Skin of body (tissue), 2 donors: Measurements from ENCODE around the gene NMT2. TPM values are rescaled to one million over a fixed set of nuclear protein-coding genes. Genes with fewer than 3 reads are reported as not detected.

Experiments used
- DNase-seq: peaks from one replicate; lab custom pipeline; 2025; lab: John Stamatoyannopoulos, UW
- total RNA-seq: library from RNA; depleted of rRNA; stranded (reverse); fragments of >200 nt; gene quantifications from one replicate; pipeline ENCODE4 v1.2.3, GENCODE V29; 2014

The NMT2 gene
- total RNA-seq, 1 donor from 2014 or later: 22.0 TPM

DNA sequence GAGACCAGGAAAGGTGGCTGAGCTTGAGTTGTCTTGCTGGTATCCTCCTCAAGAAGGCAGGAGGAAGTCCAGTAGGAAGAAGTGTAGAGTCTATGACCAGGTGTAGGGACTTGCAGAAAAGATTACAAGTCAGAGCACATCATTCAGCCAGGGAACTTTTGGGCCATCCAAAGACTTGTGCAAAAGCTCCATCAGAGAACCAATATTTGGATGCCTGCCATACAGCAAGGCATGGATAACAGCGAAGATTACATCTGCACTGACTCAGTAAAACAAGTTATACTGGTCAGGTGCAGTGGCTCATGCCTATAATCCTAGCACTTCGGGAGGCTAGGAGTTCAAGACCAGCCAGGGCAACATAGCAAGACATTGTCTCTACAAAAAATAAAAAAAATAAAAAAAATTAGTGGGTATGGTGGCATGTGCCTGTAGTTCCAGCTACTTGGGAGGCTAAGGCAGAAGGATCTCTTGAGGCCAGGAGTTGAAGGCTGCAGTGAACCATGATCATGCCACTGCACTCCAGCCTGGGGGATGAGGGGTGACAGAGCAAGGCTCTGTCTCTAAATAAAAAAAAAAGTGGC is 13.2 kb upstream of the NMT2 start:
- no peak for DNase-seq

DNA sequence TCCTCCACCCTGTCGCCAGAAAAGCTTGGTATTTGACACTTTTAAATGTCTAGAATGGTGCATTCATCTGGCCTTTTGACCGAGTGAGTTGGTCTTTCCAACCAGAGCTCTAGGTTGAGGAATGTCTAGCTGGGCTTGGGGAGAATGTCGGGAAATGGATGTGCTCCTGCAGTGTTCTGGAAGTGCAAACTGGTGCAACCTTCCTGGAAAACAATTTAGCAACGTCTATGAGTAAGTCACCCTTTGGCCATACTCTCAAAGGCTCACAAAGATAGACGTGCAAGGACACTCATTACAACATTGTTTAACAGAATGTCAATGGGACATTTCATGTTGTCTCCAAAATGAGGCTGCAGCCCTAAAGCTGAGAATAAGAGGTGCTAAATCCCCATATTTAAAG is 12.2 kb upstream of the NMT2 start:
- DNase-seq: no peak

DNA sequence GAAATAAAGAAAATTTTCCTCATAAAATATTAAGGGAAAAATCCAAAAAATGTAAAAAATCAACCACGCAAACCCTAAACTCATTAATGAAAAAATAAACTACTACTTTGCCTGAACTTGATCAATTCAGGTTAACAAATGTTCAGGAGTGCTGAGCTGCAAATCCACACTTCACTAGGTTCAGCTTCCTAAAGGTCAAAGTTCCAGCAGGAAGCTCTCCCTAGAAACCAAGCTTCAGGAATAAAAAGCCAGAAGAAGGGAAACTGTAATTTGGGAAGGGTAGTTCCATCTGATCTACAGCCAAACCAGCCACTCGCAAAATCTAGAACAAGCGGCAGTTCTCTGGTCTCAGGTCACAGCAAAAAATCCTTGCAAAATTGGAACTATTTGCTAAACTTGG is 7.8 kb upstream of the NMT2 start:
- DNase-seq: no peak

DNA sequence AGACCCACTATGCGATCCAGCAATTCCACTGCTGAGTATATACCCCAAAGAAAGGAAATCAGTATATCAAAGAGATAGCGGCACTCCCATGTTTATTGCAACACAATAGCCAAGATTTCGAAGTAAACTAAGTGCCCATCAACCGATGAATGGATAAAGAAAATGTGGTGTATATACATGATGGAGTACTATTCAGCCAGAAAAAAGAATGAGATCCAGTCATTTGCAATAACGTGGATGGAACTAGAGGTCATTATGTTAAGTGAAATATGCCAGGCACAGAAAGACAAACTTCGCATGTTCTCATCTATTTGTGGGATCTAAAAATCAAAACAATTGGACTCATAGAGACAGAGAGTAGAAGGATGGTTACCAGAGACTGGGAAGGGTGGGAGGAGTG is 7.1 kb upstream of the NMT2 start:
- no peak for DNase-seq

DNA sequence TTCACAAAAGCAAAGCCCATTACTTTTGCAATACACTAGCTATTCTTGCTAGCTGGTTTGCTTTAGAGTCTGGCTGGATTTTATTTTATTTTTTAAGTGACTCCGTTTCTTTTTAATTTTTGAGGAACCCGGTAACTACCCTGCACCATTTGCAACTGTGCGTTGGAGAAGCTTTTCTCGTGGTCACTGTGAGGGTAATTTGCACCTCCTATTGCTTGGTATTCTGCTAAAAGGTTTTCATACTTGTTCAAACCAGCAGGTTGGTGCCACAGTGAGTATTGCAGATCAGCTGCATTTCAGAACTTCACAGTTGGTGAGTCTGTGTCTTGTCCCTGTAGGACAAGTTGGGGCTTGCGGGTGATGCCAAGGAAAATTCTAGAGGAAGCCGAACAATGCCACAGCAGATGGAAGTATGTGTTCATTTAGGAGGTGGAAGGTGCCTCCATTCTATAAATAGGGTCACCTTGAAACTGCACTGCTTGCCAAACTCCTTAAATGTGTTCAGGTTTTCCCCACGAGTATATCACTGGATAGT is 3.9 kb upstream of the NMT2 start:
- DNase-seq: no peak

DNA sequence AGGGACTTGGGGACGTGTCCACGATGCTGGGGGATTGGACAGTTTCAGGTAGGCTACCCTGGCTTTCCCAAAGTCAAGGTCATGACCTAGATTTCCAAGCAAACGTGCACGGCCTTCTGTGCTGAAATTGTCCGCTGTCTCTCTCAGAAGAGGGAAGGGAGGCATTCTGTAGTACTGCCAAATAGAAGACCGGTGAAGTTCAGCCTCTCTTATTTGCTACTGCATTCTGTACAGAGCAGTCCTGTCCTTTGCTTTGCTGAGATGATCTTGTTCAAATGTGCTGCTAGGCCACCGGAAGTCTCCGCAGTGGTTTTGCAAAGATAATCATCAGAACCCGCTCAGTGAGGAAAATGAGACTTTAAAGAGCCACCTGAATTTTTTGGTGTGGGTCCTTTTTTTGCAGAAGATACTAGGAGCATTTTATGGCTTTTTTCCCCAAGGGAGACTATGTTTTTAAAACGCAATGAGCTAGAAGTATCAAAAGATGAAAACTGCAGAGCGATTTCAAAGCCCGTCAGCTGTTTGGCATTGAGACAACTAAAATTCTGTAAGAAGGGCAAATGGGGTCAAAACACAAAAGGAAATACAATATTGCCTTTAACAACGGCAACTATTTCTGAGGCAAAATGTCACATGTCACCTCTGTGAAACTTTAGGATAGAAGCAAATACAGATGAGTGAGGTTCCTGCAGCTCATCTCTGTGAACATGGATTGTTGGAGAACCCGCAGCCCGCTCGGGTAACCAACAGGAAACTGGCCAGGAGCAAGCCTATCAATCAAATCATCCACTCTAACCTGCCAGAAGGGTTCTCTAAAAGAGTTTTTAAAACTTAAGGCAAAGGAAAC is 1.3 kb upstream of the NMT2 start:
- DNase-seq: peak; percentile 19

DNA sequence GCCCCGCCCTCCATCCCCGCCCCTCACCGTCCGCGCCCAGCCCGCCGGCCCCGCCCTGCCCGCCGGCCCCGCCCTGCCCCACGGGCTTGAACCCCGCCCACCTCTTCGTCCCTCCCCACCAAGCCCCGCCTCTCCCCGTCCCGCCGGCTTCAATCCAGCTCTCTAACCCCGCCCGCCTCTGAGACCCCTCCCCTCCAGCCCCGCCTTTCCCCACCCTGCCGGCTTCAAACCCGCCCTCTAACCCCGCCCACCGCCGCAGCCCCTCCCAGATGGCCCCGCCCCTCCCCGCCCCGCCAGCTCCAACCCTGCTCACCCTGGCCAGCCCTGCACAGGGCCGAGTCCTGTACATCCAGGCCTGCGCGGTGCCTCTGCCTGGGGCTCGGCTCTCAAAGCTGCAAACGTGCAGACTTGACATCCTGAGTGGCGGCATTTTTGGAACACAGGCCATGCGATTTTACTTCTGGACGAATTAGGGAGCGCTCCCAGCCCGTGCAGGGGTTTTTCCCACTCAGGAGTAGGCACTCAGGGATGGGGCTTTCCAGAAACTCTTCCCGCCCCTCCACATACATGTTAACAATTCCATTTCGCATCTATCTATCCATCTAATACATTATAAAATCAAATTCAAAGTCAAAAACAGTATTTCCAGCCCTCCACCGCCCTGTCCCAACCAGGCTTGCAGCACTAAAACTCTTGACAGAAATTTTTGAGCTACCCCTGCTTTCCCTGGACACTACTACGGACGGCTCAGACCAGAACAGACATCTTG is 477 bp upstream of the NMT2 start:
- peak; percentile 96 for DNase-seq

DNA sequence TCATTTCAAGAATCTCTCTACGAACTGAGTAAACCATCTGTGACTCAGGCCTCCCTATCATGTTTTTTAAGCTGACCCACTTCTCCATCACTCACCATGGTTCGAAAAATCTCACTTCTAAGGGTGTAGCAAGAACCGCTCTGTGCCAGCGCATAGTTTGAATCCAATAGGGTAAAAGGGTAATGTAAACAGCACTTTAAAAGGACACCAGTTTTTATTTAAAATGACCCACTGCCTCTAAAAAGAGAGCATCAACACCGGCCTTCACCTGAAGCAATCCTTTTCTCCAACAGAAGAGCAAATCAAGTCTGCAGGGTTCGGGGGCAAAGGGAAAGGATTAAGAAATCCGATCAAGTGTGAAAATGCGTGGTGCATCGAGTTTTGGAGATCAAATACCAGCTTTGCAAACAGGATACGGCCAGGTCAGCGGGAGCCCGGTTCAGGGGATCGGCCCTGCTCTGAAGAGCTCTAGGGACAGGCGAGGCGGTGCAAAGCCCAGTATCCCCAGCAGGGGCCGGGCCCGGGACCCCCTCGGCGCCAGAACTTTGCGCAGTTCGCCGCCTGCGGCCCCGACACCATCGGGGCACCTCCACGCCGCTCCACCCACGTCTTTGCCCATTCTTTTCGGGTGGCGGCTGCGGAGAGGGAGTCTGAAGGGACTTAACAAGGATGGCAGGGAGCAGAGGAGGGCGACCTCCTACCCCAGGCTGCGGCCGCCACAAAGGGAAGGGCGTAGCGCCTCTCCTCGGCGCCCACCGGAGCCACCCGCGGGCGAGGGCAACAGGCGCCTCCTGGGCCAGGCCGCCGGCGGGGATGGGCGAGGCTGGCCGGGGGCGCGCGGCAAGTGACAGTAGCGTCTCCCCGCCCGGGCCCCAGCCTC is 842 bp downstream of the NMT2 start:
- DNase-seq: peak; percentile 50

DNA sequence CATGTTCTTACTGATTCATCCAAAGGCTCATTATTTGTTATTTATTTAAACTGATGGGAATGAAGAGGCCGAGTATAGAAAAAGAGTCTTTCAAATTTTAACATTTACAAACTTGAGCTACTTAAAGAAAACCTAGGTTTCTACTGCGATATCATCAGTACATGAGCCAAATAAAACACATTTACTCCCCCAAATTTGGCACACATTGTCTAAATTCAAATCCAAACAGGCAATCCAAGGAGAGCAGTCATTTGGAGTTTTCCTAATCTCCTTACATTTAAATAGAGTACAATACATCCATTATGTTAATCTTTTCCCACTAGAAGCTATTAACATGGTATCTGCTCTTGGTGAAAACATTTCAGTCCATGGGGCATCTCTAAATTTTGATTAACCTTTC is 2.2 kb downstream of the NMT2 start:
- DNase-seq: no peak

DNA sequence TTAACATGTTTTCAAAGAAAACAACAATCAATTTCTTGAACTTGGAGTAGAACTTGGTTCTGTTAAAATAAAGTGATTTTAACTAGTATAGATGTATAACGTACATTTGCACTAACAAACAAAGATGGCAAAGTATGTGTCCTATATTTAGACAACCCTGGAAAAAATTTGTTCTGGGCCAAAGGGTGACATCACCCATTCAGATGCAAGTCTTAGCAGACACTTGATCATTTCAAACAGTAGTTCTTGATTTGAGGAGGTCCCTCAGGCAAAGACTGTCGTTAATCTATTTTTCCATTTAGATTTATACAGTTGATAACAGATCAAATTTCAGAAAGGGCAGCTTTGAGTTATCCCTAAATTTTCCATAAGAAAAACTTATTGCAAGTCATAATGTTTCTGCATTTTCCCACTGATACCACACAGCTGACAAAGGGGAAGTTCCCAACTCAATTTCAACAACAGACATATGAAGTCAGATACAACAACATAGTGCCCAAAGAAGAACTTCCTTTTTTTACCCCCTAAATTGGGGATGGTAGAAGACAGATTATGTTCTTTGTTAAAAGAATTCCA is 5.2 kb downstream of the NMT2 start:
- DNase-seq: no peak

DNA sequence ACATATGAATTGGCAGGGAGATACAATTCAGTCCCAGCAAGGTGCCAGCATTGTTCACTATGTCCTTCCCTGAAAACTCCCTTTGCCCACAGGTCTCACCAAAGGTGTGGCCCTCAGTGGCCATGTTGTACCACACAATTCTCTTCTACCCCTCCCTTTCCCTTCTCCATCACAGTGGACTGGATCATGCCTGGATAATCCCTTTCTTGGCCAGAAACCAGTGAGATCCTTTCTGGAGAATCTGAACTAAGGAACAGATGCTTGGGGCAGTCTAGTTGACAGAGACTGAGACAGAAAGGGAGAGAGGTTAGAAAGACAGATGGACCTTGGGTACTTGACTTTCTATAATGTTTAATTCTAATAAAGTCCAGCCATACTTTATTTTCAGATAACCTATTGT is 9.5 kb downstream of the NMT2 start:
- DNase-seq: no peak

DNA sequence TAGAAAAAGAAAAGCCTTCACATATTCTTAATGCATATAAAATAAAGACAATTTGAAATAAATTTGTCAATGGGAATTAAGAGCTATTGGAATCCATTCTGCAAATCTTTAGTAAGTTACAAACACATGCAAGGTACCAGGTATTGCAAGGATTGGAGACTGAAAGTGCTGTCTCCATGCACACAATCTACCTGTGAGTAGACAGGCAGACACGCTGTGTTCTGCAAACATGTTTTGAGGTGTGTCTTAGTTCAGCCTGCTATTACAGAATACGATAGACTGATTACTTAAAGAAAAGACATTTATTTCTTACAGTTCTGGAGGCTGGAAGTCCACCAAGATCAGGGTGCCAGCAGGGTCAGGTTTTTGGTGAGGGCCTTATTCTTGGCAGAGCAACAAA is 10.0 kb downstream of the NMT2 start:
- no peak for DNase-seq

DNA sequence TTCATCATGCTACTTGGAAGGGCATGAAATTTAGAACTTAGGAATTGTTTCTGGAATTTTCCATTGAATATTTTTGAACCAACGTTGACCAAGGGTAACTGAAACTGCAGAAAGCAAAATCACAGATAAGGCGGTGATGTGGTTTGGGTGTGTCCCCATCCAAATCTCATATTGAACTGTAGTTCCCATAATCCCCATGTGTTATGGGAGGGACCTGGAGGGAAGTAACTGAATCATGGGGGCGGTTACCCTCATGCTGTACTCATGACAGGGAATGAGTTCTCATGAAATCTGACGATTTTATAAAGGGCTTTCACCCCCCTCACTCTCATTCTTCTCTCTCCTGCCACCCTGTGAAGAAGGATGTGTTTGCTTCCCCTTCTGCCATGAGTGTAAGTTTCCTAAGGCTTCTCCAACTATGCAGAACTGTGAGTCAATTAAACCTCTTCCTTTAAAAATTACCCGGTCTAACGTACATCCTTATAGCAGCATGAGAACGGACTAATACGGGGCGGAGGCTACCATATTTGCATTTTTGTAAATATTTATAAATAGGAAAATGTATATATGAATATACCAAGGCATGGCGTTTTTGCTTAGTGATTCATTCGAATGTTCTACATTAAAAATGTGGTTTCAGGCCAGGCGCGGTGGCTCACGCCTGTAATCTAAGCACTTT is 12.4 kb downstream of the NMT2 start:
- no peak for DNase-seq

DNA sequence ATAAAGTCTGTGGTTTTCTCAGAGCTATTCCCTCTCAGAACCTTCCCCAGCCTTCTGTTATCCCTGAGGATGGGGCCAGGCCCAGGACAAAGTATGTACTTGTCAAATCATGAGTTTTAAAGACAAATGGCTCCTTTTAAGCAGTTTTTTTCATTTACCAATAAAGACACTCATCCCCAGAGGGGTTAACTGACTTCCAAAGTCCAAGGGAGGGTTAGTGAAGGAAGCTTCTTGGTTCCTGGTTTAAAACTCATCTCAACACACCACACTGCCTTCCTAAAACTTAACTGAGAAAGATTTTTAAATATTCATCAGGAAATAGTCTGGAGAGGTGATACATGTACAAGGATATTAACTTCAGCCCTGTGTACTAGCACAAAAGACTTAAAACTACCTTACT is 15.9 kb downstream of the NMT2 start:
- DNase-seq: no peak

DNA sequence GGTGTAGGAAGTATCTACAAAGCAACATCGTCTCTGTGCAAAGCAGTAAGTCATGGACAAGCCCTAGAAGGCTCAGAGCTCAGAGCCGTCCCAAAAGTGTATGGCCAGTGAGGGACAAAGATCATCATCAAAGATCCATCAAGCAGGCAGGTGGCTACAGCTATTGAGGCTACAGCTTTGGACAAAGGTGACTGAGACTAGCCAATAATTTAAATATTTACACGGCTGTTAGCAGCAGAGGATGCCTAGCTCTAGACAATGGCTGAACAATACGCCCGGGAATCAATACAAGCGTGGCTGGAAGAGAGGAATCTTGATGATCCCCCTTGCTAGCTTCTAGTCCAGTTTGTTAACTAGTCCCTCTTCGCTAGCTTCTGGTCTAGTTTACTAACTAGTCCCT is 17.9 kb downstream of the NMT2 start:
- no peak for DNase-seq

DNA sequence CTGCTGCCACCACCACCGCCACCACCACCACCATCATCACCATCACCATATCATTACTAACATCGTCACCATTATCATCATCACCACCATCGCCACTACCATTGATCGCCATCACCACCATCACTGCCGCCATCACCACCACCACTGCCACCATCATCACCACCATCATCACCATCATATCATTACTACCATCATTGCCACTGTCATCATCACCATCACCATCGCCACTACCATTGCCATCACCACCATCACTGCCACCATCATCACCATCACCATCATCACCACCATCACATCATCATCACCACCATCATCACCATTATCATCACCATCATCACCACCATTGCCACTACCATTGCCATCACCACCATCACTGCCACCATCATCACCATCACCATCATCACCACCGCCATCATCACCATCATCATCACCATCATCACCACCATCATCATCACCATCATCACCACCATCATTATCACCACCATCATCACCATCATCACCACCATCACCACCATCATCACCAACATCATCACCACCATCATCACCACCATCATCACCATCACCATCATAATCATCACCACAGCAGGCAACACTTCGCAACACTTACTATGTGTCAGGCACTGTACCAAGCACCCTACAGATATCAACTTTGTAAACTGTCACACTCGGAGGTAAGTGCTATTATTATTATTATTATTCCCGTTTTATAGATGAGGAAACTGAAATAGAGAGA is 19.3 kb downstream of the NMT2 start:
- no peak for DNase-seq

DNA sequence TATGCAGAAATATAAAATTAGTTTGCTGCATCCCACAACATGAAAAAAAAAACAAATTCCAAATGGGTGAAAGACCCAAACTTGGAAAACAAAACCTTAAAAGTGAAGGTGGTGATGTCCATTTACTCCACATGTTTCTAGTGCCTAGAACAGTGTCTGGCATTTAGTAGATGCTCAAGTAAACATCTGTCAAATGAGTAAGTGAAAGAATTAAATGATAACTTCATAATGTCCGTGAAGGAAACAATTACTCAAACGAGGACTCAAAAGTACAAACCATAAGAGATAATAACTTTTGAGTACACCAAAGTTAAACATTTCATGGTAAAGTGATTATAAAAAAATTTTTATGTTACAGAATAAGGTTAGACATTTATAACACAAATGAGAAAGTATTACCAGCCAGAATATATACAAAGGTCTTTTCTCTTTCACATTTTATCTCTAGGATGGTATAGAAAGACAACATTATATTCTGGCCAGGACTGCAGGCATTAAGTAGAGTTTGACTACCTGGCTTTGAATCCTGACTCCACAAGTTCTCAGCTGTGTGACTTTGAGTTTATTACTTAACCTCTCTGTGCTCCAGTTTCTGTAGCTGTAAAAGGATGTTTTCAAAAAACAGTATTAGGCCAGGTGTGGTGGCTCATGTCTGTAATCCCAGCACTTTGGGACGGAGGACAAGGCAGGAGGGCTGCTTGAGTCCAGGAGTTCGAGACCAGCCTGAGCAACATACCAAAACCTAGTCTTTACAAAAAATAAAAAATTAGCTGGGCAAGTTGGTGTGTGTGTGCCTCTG is 20.7 kb downstream of the NMT2 start:
- DNase-seq: no peak

DNA sequence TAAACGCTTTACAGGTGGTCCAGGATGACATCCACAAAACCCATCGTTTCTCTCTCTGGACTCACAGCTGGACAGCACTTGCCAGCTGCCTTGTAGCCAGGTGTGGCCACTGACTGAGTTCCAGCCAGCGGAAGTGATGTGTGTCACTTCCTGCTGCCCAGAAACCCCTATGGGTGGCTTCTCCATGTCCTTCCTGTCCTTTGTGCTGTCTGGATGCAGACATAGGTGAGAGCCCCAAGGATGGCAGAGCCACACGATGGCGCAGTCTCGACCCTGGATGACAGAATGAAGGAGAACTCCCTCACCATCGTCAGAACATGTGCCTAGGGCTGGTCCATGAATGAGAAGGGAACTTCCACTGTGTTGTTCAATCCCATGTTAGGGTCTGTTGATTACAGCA is 22.1 kb downstream of the NMT2 start:
- DNase-seq: no peak

DNA sequence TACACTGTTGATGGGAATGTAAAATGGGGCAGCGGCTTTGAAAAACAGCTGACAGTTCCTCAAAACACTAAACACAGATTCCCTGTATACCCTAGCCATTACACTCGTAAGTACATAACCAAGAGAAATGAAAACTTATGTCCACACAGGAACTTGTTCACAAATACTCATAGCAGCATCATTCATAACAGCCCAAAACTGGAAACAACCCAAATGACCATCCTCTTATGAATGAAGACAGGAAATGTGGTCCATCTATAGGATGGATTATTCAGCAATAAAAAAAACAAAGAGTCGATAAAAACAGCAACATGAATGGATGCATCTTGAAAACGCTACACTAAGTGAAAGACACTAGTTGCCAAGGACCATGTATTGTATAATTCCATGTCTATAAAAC is 23.7 kb downstream of the NMT2 start:
- DNase-seq: no peak
